ENCODE results near the gene MTHFD1L. TPM values are rescaled to one million over a fixed set of nuclear protein-coding genes. Genes with fewer than 3 reads are reported as not detected.
"Not testable (repeated sequence)": the region's sequence is repeated elsewhere in the genome, so short reads cannot be mapped to it uniquely, and the experiment has no call there.

The MTHFD1L gene
- total and polyA plus RNA-seq, 2 donors from 2014 or later: 4.7 to 39.6 TPM

DNA sequence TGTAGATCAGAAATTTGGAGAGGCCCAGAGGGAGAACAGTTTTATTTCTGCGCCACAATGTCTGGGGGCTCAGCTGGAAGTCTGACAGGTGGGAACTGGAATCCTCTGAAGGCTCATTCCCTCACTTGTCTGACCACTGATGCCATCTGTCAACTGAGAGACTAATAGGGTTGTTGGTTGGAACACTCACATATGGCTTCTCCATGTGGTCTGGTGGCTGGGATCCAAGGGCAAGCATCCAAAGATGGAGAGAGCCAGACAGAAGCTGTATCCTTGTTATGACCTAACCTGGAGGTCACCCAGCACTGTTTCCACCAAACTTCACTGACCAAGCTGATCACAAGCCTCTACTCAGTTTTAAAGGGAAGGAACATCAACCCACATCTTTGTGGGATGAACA lies 256.4 kb downstream of the MTHFD1L start:
- no peak for DNase-seq
- Histone ChIP-seq H3K9me3 (ENCODE audit: control insufficient read depth in 2 of 3, insufficient read depth in 1 of 3, low read length in 3 of 3) (no peaks in the 10 kb centered on the region), H3K27me3 (ENCODE audit: control insufficient read depth, insufficient read depth, low read length) (no peaks in the 10 kb centered on the region), H3K4me3 (ENCODE audit: low read length in 3 of 3) (no peak overlapping the region), H3K9ac (ENCODE audit: low read length in 3 of 3) (no peak overlapping the region), H3K4me1 (ENCODE audit: control insufficient read depth in 2 of 3, insufficient read depth in 2 of 3, low read depth in 1 of 3, low read length in 3 of 3) (peaks cover 0 to 4% (median 0%) of the 10 kb centered on the region in 3 donors), H3K27ac (ENCODE audit: low read depth in 2 of 2, low read length in 2 of 2) (no peak overlapping the region), H3K36me3 (ENCODE audit: control insufficient read depth in 2 of 3, insufficient read depth in 3 of 3, low read length in 3 of 3) (no peaks in the 10 kb centered on the region)
- no peak for FAIRE-seq
- TF ChIP-seq, protein P1, sequence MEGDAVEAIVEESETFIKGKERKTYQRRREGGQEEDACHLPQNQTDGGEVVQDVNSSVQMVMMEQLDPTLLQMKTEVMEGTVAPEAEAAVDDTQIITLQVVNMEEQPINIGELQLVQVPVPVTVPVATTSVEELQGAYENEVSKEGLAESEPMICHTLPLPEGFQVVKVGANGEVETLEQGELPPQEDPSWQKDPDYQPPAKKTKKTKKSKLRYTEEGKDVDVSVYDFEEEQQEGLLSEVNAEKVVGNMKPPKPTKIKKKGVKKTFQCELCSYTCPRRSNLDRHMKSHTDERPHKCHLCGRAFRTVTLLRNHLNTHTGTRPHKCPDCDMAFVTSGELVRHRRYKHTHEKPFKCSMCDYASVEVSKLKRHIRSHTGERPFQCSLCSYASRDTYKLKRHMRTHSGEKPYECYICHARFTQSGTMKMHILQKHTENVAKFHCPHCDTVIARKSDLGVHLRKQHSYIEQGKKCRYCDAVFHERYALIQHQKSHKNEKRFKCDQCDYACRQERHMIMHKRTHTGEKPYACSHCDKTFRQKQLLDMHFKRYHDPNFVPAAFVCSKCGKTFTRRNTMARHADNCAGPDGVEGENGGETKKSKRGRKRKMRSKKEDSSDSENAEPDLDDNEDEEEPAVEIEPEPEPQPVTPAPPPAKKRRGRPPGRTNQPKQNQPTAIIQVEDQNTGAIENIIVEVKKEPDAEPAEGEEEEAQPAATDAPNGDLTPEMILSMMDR (IDR thresholded peaks at IDR 0.05; ENCODE audit: borderline replicate concordance, extremely low read depth, insufficient read depth): no peak
- intact Hi-C loops (cut with DNase I): no loop called here

DNA sequence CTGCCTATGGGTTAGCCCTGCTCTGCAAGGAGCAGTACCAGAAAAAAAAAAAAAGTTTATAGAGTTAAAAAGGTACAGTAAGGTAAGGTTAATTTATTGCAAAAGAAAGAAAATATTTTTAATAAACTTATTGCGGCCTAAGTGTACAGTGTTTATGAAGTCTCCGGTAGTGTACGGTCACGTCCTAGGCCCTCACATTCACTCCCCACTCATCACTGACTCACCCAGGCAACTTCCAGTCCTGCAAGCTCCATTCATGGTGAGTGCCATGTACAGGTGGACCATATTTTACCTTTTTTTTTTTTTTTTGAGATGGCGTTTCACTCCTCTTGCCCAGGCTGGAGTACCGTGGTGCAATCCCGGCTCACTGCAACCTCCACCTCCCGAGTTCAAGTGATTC lies 258.1 kb downstream of the MTHFD1L start:
- H3K27ac ChIP-seq (ENCODE audit: low read depth in 2 of 2, low read length in 2 of 2); intact Hi-C loops (cut with DNase I); H3K9ac ChIP-seq (ENCODE audit: low read length in 3 of 3); FAIRE-seq; H3K4me3 ChIP-seq (ENCODE audit: low read length in 3 of 3); H3K36me3 ChIP-seq (ENCODE audit: control insufficient read depth in 2 of 3, insufficient read depth in 3 of 3, low read length in 3 of 3); H3K9me3 ChIP-seq (ENCODE audit: control insufficient read depth in 2 of 3, insufficient read depth in 1 of 3, low read length in 3 of 3); DNase-seq; H3K27me3 ChIP-seq (ENCODE audit: control insufficient read depth, insufficient read depth, low read length); H3K4me1 ChIP-seq (ENCODE audit: control insufficient read depth in 2 of 3, insufficient read depth in 2 of 3, low read depth in 1 of 3, low read length in 3 of 3): not testable (repeated sequence)

DNA sequence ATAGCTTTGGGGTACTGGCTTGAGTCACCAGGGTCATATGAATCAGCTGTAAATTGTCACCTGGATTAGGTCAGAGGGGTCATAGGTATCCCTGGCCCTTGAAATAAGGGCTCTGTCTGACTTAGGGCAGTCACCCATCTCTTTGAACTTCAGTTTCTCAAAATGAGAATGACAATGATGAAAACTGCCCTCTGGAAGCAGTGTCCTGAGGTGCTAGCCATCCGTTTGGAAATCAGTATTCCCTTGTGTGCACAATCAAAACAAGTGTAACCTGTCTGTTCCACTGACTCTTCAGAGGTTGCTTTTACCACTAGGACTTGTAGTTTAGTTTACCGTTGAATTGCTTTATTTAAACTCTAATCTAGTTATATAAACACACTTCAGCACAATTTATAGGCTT lies 259.7 kb downstream of the MTHFD1L start:
- intact Hi-C loops (cut with DNase I); H3K9ac ChIP-seq (ENCODE audit: low read length in 3 of 3); FAIRE-seq: not testable (repeated sequence)

DNA sequence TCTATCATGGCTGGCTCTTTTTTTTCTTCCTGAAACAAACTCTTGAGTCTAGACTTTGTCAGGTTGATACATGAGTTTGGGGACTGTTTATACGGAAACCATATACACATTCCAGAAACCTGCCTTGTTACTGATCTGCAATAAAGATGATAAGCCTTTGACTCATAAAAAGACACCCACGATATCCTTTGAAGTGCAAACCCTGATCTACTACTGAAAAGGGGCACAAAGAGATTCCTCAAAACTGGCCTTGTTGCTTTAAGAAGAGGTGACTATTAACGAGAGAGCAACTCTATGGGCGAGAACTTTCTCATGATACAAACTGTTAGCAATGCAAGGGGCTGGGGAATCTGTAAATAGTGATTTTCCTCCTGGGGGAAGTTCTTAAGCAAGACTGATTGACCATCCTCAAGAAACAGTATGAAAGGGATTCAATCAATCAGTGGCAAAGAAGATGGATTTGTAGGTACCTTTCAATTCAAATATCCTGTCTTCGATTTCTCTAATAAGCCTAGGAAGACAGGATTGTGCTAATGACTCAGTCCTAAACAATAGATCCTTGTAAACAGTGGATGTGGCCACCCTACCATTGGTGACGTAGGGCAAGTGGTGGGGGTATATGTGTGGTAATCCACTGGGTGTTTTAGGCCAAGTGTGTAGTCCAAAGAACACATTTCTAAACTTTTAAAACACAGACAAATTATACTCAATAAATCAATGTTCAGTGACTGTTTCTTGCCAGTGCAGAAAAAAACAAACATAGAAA lies 260.3 kb downstream of the MTHFD1L start:
- H3K9me3 ChIP-seq (ENCODE audit: control insufficient read depth in 2 of 3, insufficient read depth in 1 of 3, low read length in 3 of 3); H3K27ac ChIP-seq (ENCODE audit: low read depth in 2 of 2, low read length in 2 of 2); FAIRE-seq; H3K36me3 ChIP-seq (ENCODE audit: control insufficient read depth in 2 of 3, insufficient read depth in 3 of 3, low read length in 3 of 3); H3K4me3 ChIP-seq (ENCODE audit: low read length in 3 of 3); H3K4me1 ChIP-seq (ENCODE audit: control insufficient read depth in 2 of 3, insufficient read depth in 2 of 3, low read depth in 1 of 3, low read length in 3 of 3); H3K27me3 ChIP-seq (ENCODE audit: control insufficient read depth, insufficient read depth, low read length); intact Hi-C loops (cut with DNase I); H3K9ac ChIP-seq (ENCODE audit: low read length in 3 of 3): not testable (repeated sequence)
- DNase-seq: peak in 1 of 5 donors; percentile 63

More for the DNA sequence above, 259.7 kb downstream of the MTHFD1L start:
- H3K36me3 ChIP-seq (ENCODE audit: control insufficient read depth in 2 of 3, insufficient read depth in 3 of 3, low read length in 3 of 3); H3K4me3 ChIP-seq (ENCODE audit: low read length in 3 of 3); DNase-seq; H3K4me1 ChIP-seq (ENCODE audit: control insufficient read depth in 2 of 3, insufficient read depth in 2 of 3, low read depth in 1 of 3, low read length in 3 of 3); H3K9me3 ChIP-seq (ENCODE audit: control insufficient read depth in 2 of 3, insufficient read depth in 1 of 3, low read length in 3 of 3); H3K27ac ChIP-seq (ENCODE audit: low read depth in 2 of 2, low read length in 2 of 2); H3K27me3 ChIP-seq (ENCODE audit: control insufficient read depth, insufficient read depth, low read length): not testable (repeated sequence)

DNA sequence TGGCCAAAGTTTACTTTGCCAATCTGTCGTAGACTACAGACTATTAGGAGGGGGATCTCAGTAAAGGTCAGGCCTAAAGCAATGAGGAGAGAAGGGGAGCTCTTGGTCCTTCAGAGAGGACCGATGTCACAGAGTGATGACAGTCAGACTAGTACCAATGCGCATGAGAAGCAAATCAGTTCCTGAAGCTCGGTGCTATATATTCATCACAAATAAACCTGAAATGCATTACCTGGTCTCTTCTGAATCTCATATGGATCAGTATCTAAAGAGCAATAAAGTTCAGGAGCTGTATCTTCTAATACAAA lies 260.9 kb downstream of the MTHFD1L start:
- H3K4me3 ChIP-seq (ENCODE audit: low read length in 3 of 3); H3K27ac ChIP-seq (ENCODE audit: low read depth in 2 of 2, low read length in 2 of 2); DNase-seq; H3K9me3 ChIP-seq (ENCODE audit: control insufficient read depth in 2 of 3, insufficient read depth in 1 of 3, low read length in 3 of 3); FAIRE-seq; intact Hi-C loops (cut with DNase I); H3K36me3 ChIP-seq (ENCODE audit: control insufficient read depth in 2 of 3, insufficient read depth in 3 of 3, low read length in 3 of 3); H3K4me1 ChIP-seq (ENCODE audit: control insufficient read depth in 2 of 3, insufficient read depth in 2 of 3, low read depth in 1 of 3, low read length in 3 of 3); H3K27me3 ChIP-seq (ENCODE audit: control insufficient read depth, insufficient read depth, low read length); H3K9ac ChIP-seq (ENCODE audit: low read length in 3 of 3): not testable (repeated sequence)

DNA sequence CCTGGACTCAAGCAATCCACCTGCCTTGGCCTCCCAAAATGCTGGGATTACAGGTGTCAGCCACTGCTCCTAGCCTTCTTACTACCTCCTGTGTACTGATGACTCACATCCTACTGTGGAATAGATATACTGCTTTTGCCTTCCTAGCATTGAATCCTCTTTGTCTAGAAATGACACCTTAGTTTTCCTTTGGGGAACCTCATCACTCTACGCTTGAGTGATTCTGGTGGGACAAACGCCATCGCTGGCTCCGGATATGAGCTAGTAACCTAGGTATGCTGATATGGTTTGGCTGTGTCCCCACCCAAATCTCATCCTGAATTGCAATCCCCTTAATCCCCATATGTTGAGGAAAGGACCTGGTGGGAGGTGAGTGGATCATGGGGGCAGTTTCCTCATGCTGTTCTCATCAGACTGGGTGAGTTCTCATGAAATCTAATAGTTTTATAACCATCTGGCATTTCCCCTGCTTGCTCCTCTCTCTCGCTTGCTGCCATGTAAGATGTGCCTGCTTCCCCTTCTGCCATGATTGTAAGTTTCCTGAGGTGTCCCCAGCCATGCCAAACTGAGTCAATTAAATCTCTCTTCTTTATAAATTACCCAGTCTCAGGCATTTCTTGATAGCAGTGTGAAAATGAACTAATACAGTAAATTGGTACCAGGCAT lies 261.8 kb downstream of the MTHFD1L start:
- H3K27me3 ChIP-seq (ENCODE audit: control insufficient read depth, insufficient read depth, low read length); H3K27ac ChIP-seq (ENCODE audit: low read depth in 2 of 2, low read length in 2 of 2); intact Hi-C loops (cut with DNase I); H3K4me1 ChIP-seq (ENCODE audit: control insufficient read depth in 2 of 3, insufficient read depth in 2 of 3, low read depth in 1 of 3, low read length in 3 of 3); H3K9ac ChIP-seq (ENCODE audit: low read length in 3 of 3); H3K36me3 ChIP-seq (ENCODE audit: control insufficient read depth in 2 of 3, insufficient read depth in 3 of 3, low read length in 3 of 3); H3K9me3 ChIP-seq (ENCODE audit: control insufficient read depth in 2 of 3, insufficient read depth in 1 of 3, low read length in 3 of 3); FAIRE-seq; H3K4me3 ChIP-seq (ENCODE audit: low read length in 3 of 3); DNase-seq: not testable (repeated sequence)

Measured in kidney (tissue), 14 donors.